IMR-90 (cell line): ENCODE results near the gene DGKH. TPM values are rescaled to one million over a fixed set of nuclear protein-coding genes. Genes with fewer than 3 reads are reported as not detected.
A peak's percentile ranks its signal among the peaks of the same experiment; 100 is the strongest.

Experiments
- ATAC-seq: fragments of 200-7000 bp; cut with Tn5 transposase; 2 replicates; pipeline ENCODE4 v1.9.1; 2020; ENCODE audit warnings: low read depth, mild to moderate bottlenecking, moderate library complexity
- BruUV-seq: library from RNA; stranded (reverse); fragments of 400-500 nt; replicated peaks from 2 replicates; lab custom pipeline; 2021; lab: Mats Ljungman, UMichigan
- CTCF ChIA-PET: fragments of 300-600 bp; formaldehyde crosslinking; extraction: SDS; loops from one replicate; lab custom pipeline; 2021; ENCODE audit warnings: antibody characterized with exemption; lab: Yijun Ruan, JAX
- POLR2A ChIA-PET: fragments of 300-600 bp; sonication (Branson Sonifier 250); formaldehyde crosslinking; loops from one replicate; lab custom pipeline; 2022; ENCODE audit warnings: antibody characterized with exemption; ENCODE audit not compliant: unreplicated experiment; lab: Charles Lee
- DNase-seq: peaks from one replicate; pipeline ENCODE4 v3.0.0; 2013
- H2AFZ ChIP-seq: replicated peaks from 2 replicates; pipeline ENCODE3; 2013; ENCODE audit warnings: low read length, mild to moderate bottlenecking; ENCODE audit not compliant: poor library complexity
- H2AK5ac ChIP-seq: 2 replicates; pipeline ENCODE4 v1.6.1; 2013; ENCODE audit warnings: low read depth, low read length, inconsistent platforms
- H2AK9ac ChIP-seq: replicated peaks from 2 replicates; pipeline ENCODE3; 2013; ENCODE audit warnings: mild to moderate bottlenecking, low read depth, low read length, moderate library complexity; ENCODE audit not compliant: poor library complexity
- H2BK120ac ChIP-seq: 2 replicates; pipeline ENCODE4 v1.6.1; 2013; ENCODE audit warnings: low read depth, low read length, inconsistent platforms
- H2BK15ac ChIP-seq: 3 replicates; pipeline ENCODE4 v1.6.1; 2013; ENCODE audit warnings: low read depth, low read length, inconsistent platforms
- H2BK20ac ChIP-seq: 2 replicates; pipeline ENCODE4 v1.6.1; 2013; ENCODE audit warnings: low read depth, mild to moderate bottlenecking, inconsistent platforms, low read length, moderate library complexity
- H2BK5ac ChIP-seq: 2 replicates; pipeline ENCODE4 v1.6.1; 2013; ENCODE audit warnings: mild to moderate bottlenecking, low read depth, low read length, inconsistent platforms; ENCODE audit not compliant: poor library complexity, severe bottlenecking
- H3K14ac ChIP-seq: replicated peaks from 2 replicates; pipeline ENCODE4 v1.6.1; 2013; ENCODE audit warnings: low read depth, low read length, inconsistent platforms
- H3K18ac ChIP-seq: 2 replicates; pipeline ENCODE4 v1.6.1; 2013; ENCODE audit warnings: low read depth, low read length, control low read depth
- H3K23ac ChIP-seq: 2 replicates; pipeline ENCODE4 v1.6.1; 2013; ENCODE audit warnings: low read depth, low read length, inconsistent platforms
- H3K27ac ChIP-seq: 2 replicates; pipeline ENCODE4 v1.5.1; 2013; ENCODE audit warnings: mild to moderate bottlenecking, control low read depth, low read length; ENCODE audit not compliant: insufficient read depth
- H3K27me3 ChIP-seq: 2 replicates; pipeline ENCODE4 v1.6.1; 2013; ENCODE audit warnings: low read length; ENCODE audit not compliant: control insufficient read depth, insufficient read depth
- H3K36me3 ChIP-seq: 2 replicates; pipeline ENCODE4 v1.6.1; 2013; ENCODE audit warnings: low read length, mixed read lengths; ENCODE audit not compliant: control insufficient read depth, insufficient read depth
- H3K4ac ChIP-seq: 2 replicates; pipeline ENCODE4 v1.6.1; 2013; ENCODE audit warnings: low read depth, low read length, inconsistent platforms
- H3K4me1 ChIP-seq: 2 replicates; pipeline ENCODE4 v1.6.1; 2013; ENCODE audit warnings: low read length, mixed read lengths; ENCODE audit not compliant: control insufficient read depth, insufficient read depth
- H3K4me2 ChIP-seq: 2 replicates; pipeline ENCODE4 v1.6.1; 2013; ENCODE audit warnings: low read depth, mild to moderate bottlenecking, control low read depth, low read length, moderate library complexity
- H3K4me3 ChIP-seq: 2 replicates; pipeline ENCODE4 v1.5.1; 2013; ENCODE audit warnings: low read depth, mild to moderate bottlenecking, control low read depth, low read length, moderate library complexity; ENCODE audit not compliant: insufficient read depth
- H3K56ac ChIP-seq: 2 replicates; pipeline ENCODE4 v1.6.1; 2013; ENCODE audit warnings: low read length, inconsistent platforms; ENCODE audit not compliant: insufficient read depth; ENCODE audit errors: extremely low read depth
- H3K79me1 ChIP-seq, 2 experiments: 2 replicates each; pipeline ENCODE4 v1.6.1; 2013; ENCODE audit warnings: low read length in 2 of 2, inconsistent platforms in 1 of 2, low read depth in 1 of 2
- H3K9ac ChIP-seq: 2 replicates; pipeline ENCODE4 v1.6.1; 2013; ENCODE audit warnings: low read depth, low read length, control low read depth
- H3K9me1 ChIP-seq: 2 replicates; pipeline ENCODE4 v1.6.1; 2013; ENCODE audit warnings: low read length, inconsistent platforms; ENCODE audit not compliant: insufficient read depth
- H3K9me3 ChIP-seq: 2 replicates; pipeline ENCODE4 v1.6.1; 2013; ENCODE audit warnings: low read length; ENCODE audit not compliant: control insufficient read depth, insufficient read depth
- H4K20me1 ChIP-seq: 2 replicates; pipeline ENCODE4 v1.6.1; 2013; ENCODE audit warnings: low read length, inconsistent platforms; ENCODE audit not compliant: insufficient read depth
- H4K5ac ChIP-seq: 2 replicates; pipeline ENCODE4 v1.6.1; 2013; ENCODE audit warnings: mild to moderate bottlenecking, low read depth, low read length, control low read depth
- H4K8ac ChIP-seq, 2 experiments: 2 replicates each; pipeline ENCODE4 v1.6.1; 2013; ENCODE audit warnings: low read depth in 2 of 2, low read length in 2 of 2, control low read depth in 1 of 2, inconsistent platforms in 1 of 2
- H4K91ac ChIP-seq: 2 replicates; pipeline ENCODE4 v1.6.1; 2013; ENCODE audit warnings: low read depth, low read length, inconsistent platforms; ENCODE audit not compliant: insufficient read depth
- MAZ ChIP-seq: IDR thresholded peaks from 2 replicates; pipeline ENCODE4 v1.6.1; 2012; ENCODE audit warnings: low read depth, mild to moderate bottlenecking, low read length, improper control_type of control experiment, moderate library complexity, borderline replicate concordance
- MXI1 ChIP-seq: IDR thresholded peaks from 2 replicates; pipeline ENCODE4 v1.6.1; 2012; ENCODE audit warnings: low read depth, mild to moderate bottlenecking, low read length, moderate library complexity, borderline replicate concordance
- POLR2A ChIP-seq: IDR thresholded peaks from 2 replicates; pipeline ENCODE4 v1.6.1; 2012; ENCODE audit warnings: mild to moderate bottlenecking, low read depth, low read length
- RAD21 ChIP-seq: IDR thresholded peaks from 2 replicates; pipeline ENCODE4 v1.6.1; 2012; ENCODE audit warnings: low read length, improper control_type of control experiment
- RCOR1 ChIP-seq: IDR thresholded peaks from 2 replicates; pipeline ENCODE4 v1.6.1; 2012; ENCODE audit warnings: mild to moderate bottlenecking, low read length, improper control_type of control experiment; ENCODE audit not compliant: insufficient replicate concordance
- WGBS, 2 experiments: methylation state at CpG; one replicate each; pipeline versions ENCODE4 v1.1.5 to v1.1.7; 2013; ENCODE audit warnings: missing lambda C conversion rate in 2 of 2; ENCODE audit not compliant: insufficient read length in 1 of 2; ENCODE audit errors: extremely low coverage in 2 of 2; 5-methylcytosine and 5-hydroxymethylcytosine counted together
- dilution Hi-C: fragments of 300-500 bp; cut with HindIII; formaldehyde crosslinking; loops from one replicate; pipeline ENCODE4 v1.14.3; 2018; ENCODE audit warnings: low sequenced_read_pairs; ENCODE audit not compliant: unreplicated experiment
- in situ Hi-C: fragments of 300-500 bp; cut with MboI; formaldehyde crosslinking; loops from 3 replicates; pipeline ENCODE4 v1.14.3; 2019; ENCODE audit warnings: low sequenced_read_pairs, inconsistent platforms, mixed read lengths
- intact Hi-C: fragments of 100-400 bp; cut with micrococcal nuclease; formaldehyde crosslinking; loops from 2 replicates; pipeline ENCODE4 v1.10.0; 2022
- polyA plus RNA-seq, 3 experiments: library from polyadenylated mRNA; depleted of rRNA; stranded (reverse); fragments of >200 nt; gene quantifications; 2 replicates each; pipeline ENCODE4 v1.2.3, GENCODE V29; 2012; ENCODE audit warnings: low replicate concordance in 1 of 3
- total RNA-seq: library from RNA; depleted of rRNA; stranded (reverse); fragments of >200 nt; gene quantifications from 2 replicates; pipeline ENCODE4 v1.2.3, GENCODE V29; 2012

Gene DGKH
- total and polyA plus RNA-seq, 2 of the 4 experiments (the other 2 are of a cell fraction) = 2.0 to 13.4 TPM

- no peaks in the 10 kb centered on the region for H3K9me3 ChIP-seq
- H3K9ac ChIP-seq = peak within 1 kb of the TSS; percentile 77
- no peaks in the 10 kb centered on the region for H3K36me3 ChIP-seq
- peak within 1 kb of the TSS; percentile 95 to 99 for H4K8ac ChIP-seq
- H3K23ac ChIP-seq = peak within 1 kb of the TSS; percentile 83
- dilution Hi-C loops = no loop called here
- peak within 1 kb of the TSS; percentile 80 for H3K14ac ChIP-seq
- peak within 1 kb of the TSS; percentile 78 for H4K91ac ChIP-seq
- peak within 1 kb of the TSS; percentile 97 for H3K4me2 ChIP-seq
- H3K9me1 ChIP-seq = peaks cover 3% of the 10 kb centered on the region
- H2BK5ac ChIP-seq = peak within 1 kb of the TSS; percentile 73
- H2AK9ac ChIP-seq = peak within 1 kb of the TSS; percentile 88
- peak within 1 kb of the TSS; percentile 74 for H3K27ac ChIP-seq
- ChIA-PET CTCF (no interaction called here), POLR2A (interaction anchor here (0.6 kb wide), 1 partner anchor 865 kb away, joined by 10 read pairs; no protein-coding TSS in a partner anchor)
- TF ChIP-seq POLR2A (no peak), MAZ (peak; percentile 31; the same call in 1 of the 2 replicates), RCOR1 (no peak), MXI1 (peak; percentile 71; the same call in 1 of the 2 replicates), RAD21 (no peak)
- peak within 1 kb of the TSS; percentile 86; the same call in 2 of the 3 replicates for H2BK15ac ChIP-seq
- peak within 1 kb of the TSS; percentile 43 for H4K5ac ChIP-seq
- DNase-seq (peak; percentile 28), ATAC-seq (peak; percentile 58)
- peak within 1 kb of the TSS; percentile 36 for H3K18ac ChIP-seq
- WGBS, 2 experiments = 0% methylated on average over 19 of the region's 59 CpGs; no CpG with 5 or more reads in 1 of the 2 experiments
- BruUV-seq = no TSS peak
- H2BK20ac ChIP-seq = peak within 1 kb of the TSS; percentile 48
- H2BK120ac ChIP-seq = peak within 1 kb of the TSS; percentile 85
- intact Hi-C loops = no loop called here
- H3K27me3 ChIP-seq = no peaks in the 10 kb centered on the region
- in situ Hi-C loops = no loop called here
- no peaks in the 10 kb centered on the region for H4K20me1 ChIP-seq
- peak within 1 kb of the TSS; percentile 86 for H3K4ac ChIP-seq
- H3K56ac ChIP-seq = peak within 1 kb of the TSS; percentile 80
- peaks cover 2% of the 10 kb centered on the region; the same call in 1 of the 2 replicates for H3K4me1 ChIP-seq
- peak within 1 kb of the TSS; percentile 73 for H3K4me3 ChIP-seq
- peaks cover 17 to 50% of the 10 kb centered on the region in 2 experiments for H3K79me1 ChIP-seq
- H2AK5ac ChIP-seq = peak within 1 kb of the TSS; percentile 47
- peak within 1 kb of the TSS; percentile 97 for H2AFZ ChIP-seq
These were observed 223.8 kb downstream of the DGKH start, which contains the start of gene AKAP11 for GRCh38 chr13:42272115-42272803. AKAP11 (plus strand) TSS chr13:42272152; CDS start chr13:42286349, 14,197 bp downstream.
